ENCODE results near the gene SERTM1. TPM values are rescaled to one million over a fixed set of nuclear protein-coding genes. Genes with fewer than 3 reads are reported as not detected.

The SERTM1 gene
- polyA plus RNA-seq, 1 donor from 2014 or later, result not detected

DNA sequence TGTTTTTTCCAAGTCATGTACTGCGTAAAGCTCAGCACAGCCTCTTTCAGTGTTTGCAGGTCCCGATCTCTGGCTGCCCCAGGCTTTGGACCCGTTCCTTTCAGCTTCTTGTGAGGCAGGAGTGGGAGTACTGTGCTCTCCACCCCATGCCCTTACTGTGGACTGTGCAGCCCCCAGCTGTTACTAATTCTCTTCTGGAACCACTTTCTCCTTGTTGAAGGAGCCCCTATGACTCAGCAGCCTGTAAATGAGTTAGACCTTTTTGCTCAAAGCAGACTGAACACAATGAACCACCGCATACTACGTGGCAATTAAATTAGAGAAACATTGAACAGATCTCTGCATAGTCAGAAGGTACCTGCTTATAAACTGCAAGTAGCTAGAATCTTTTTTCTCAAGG lies 39.0 kb downstream of the SERTM1 start:
- Histone ChIP-seq H3K9me2 (ENCODE audit: insufficient read depth, low read length) (no peaks in the 10 kb centered on the region), H3K4me2 (ENCODE audit: low read length) (no peak overlapping the region), H3K79me2 (replicated peaks; ENCODE audit: insufficient read depth, low read length) (no peaks in the 10 kb centered on the region), H3K36me3 (ENCODE audit: insufficient read depth, low read length) (no peaks in the 10 kb centered on the region), H3K9me3 (ENCODE audit: low read length) (no peaks in the 10 kb centered on the region), H2AFZ (ENCODE audit: low read depth, low read length) (no peak overlapping the region), H3K9ac (ENCODE audit: low read length) (no peak overlapping the region), H3K27me3 (ENCODE audit: insufficient read depth, low read depth, low read length) (no peaks in the 10 kb centered on the region), H3K27ac (ENCODE audit: low read length) (no peak overlapping the region), H3F3A (ENCODE audit: insufficient read depth, low read length, poor library complexity, severe bottlenecking) (no peaks in the 10 kb centered on the region), H4K20me1 (ENCODE audit: insufficient read depth) (no peaks in the 10 kb centered on the region), H3K4me3 (ENCODE audit: low read length) (no peak overlapping the region)
- no peak for TF ChIP-seq SMC3 (conservative IDR thresholded peaks at IDR 0.05; ENCODE audit: poor library complexity)
- TF ChIP-seq TAF1 (IDR thresholded peaks at IDR 0.05; ENCODE audit: low read depth), result no peak
- TF ChIP-seq, protein P1, sequence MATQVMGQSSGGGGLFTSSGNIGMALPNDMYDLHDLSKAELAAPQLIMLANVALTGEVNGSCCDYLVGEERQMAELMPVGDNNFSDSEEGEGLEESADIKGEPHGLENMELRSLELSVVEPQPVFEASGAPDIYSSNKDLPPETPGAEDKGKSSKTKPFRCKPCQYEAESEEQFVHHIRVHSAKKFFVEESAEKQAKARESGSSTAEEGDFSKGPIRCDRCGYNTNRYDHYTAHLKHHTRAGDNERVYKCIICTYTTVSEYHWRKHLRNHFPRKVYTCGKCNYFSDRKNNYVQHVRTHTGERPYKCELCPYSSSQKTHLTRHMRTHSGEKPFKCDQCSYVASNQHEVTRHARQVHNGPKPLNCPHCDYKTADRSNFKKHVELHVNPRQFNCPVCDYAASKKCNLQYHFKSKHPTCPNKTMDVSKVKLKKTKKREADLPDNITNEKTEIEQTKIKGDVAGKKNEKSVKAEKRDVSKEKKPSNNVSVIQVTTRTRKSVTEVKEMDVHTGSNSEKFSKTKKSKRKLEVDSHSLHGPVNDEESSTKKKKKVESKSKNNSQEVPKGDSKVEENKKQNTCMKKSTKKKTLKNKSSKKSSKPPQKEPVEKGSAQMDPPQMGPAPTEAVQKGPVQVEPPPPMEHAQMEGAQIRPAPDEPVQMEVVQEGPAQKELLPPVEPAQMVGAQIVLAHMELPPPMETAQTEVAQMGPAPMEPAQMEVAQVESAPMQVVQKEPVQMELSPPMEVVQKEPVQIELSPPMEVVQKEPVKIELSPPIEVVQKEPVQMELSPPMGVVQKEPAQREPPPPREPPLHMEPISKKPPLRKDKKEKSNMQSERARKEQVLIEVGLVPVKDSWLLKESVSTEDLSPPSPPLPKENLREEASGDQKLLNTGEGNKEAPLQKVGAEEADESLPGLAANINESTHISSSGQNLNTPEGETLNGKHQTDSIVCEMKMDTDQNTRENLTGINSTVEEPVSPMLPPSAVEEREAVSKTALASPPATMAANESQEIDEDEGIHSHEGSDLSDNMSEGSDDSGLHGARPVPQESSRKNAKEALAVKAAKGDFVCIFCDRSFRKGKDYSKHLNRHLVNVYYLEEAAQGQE (IDR thresholded peaks at IDR 0.05; ENCODE audit: borderline replicate concordance), result no peak
- TF ChIP-seq EP300 (conservative IDR thresholded peaks at IDR 0.05; ENCODE audit: poor library complexity, severe bottlenecking), result no peak
- TF ChIP-seq POLR2AphosphoS5 (IDR thresholded peaks at IDR 0.05), result no peak
- TF ChIP-seq RAD21 (conservative IDR thresholded peaks at IDR 0.05), result no peak
- no peak for TF ChIP-seq EZH2 (IDR thresholded peaks at IDR 0.05; ENCODE audit: borderline replicate concordance, insufficient read depth, low read length, poor library complexity, severe bottlenecking)
- TF ChIP-seq, protein P2, sequence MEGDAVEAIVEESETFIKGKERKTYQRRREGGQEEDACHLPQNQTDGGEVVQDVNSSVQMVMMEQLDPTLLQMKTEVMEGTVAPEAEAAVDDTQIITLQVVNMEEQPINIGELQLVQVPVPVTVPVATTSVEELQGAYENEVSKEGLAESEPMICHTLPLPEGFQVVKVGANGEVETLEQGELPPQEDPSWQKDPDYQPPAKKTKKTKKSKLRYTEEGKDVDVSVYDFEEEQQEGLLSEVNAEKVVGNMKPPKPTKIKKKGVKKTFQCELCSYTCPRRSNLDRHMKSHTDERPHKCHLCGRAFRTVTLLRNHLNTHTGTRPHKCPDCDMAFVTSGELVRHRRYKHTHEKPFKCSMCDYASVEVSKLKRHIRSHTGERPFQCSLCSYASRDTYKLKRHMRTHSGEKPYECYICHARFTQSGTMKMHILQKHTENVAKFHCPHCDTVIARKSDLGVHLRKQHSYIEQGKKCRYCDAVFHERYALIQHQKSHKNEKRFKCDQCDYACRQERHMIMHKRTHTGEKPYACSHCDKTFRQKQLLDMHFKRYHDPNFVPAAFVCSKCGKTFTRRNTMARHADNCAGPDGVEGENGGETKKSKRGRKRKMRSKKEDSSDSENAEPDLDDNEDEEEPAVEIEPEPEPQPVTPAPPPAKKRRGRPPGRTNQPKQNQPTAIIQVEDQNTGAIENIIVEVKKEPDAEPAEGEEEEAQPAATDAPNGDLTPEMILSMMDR (IDR thresholded peaks at IDR 0.05; ENCODE audit: poor library complexity, severe bottlenecking), result no peak
- TF ChIP-seq MXI1 (conservative IDR thresholded peaks at IDR 0.05; ENCODE audit: poor library complexity, severe bottlenecking), result no peak

DNA sequence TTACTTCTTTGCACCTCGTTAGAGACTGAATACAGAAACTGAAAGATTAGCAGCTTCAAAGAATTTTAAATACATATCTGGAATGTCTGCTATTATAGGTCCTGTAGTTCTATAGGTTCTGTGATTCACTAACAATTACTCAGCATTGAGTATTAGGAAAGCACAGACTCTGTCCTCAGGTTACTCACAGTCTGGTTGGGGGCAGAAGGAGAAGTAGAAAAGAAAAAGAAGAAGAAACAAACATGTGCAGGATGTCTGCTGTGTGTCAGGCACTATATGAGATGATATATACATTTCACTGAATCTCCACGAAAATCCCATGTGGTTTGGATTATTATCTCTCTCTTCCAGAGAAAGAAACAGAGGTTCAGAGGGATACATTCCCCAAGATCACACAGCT lies 40.1 kb downstream of the SERTM1 start:
- Histone ChIP-seq H3K27ac (ENCODE audit: low read length) (no peak overlapping the region), H2AFZ (ENCODE audit: low read depth, low read length) (no peak overlapping the region), H3K36me3 (ENCODE audit: insufficient read depth, low read length) (no peaks in the 10 kb centered on the region), H3K27me3 (ENCODE audit: insufficient read depth, low read depth, low read length) (no peaks in the 10 kb centered on the region), H3K4me3 (ENCODE audit: low read length) (no peak overlapping the region), H3K4me2 (ENCODE audit: low read length) (no peak overlapping the region), H3K9ac (ENCODE audit: low read length) (no peak overlapping the region), H4K20me1 (ENCODE audit: insufficient read depth) (no peaks in the 10 kb centered on the region), H3K79me2 (replicated peaks; ENCODE audit: insufficient read depth, low read length) (no peaks in the 10 kb centered on the region), H3F3A (ENCODE audit: insufficient read depth, low read length, poor library complexity, severe bottlenecking) (no peaks in the 10 kb centered on the region), H3K9me2 (ENCODE audit: insufficient read depth, low read length) (no peaks in the 10 kb centered on the region), H3K9me3 (ENCODE audit: low read length) (no peaks in the 10 kb centered on the region)
- TF ChIP-seq, protein P2 (IDR thresholded peaks at IDR 0.05; ENCODE audit: poor library complexity, severe bottlenecking), result no peak
- TF ChIP-seq, protein P1 (IDR thresholded peaks at IDR 0.05; ENCODE audit: borderline replicate concordance), result no peak
- TF ChIP-seq RAD21 (conservative IDR thresholded peaks at IDR 0.05) (no peak), TAF1 (IDR thresholded peaks at IDR 0.05; ENCODE audit: low read depth) (no peak)

Data from neural cell (in vitro differentiated cells).